Measurements from ENCODE around the gene CEP126.

GRCh38 chr11:101974771-101975170 is 60.0 kb downstream of the CEP126 start:
- TF ChIP-seq CTCF (IDR thresholded peaks at IDR 0.05; ENCODE audit: low read length) (no peak), EZH2 (optimal IDR thresholded peaks at IDR 0.05; ENCODE audit: low read depth, low read length) (no peak)

Data from MM.1S (cell line).